ENCODE data around the gene PCSK5. TPM values are rescaled to one million over a fixed set of nuclear protein-coding genes. Genes with fewer than 3 reads are reported as not detected.
"Not testable (repeated sequence)": the region's sequence is repeated elsewhere in the genome, so short reads cannot be mapped to it uniquely, and the experiment has no call there.

PCSK5 gene
- total RNA-seq, 1 experiment from 2014 or later: 13.3 TPM

- no peak for DNase-seq (ENCODE audit: extremely low read depth, low read depth)
These were observed 71.7 kb downstream of the PCSK5 start for GRCh38 chr9:75962013-75962661.

GRCh38 chr9:75962662-75963036, 72.2 kb downstream of the PCSK5 start:
- no peak for DNase-seq (ENCODE audit: extremely low read depth, low read depth)

DNA sequence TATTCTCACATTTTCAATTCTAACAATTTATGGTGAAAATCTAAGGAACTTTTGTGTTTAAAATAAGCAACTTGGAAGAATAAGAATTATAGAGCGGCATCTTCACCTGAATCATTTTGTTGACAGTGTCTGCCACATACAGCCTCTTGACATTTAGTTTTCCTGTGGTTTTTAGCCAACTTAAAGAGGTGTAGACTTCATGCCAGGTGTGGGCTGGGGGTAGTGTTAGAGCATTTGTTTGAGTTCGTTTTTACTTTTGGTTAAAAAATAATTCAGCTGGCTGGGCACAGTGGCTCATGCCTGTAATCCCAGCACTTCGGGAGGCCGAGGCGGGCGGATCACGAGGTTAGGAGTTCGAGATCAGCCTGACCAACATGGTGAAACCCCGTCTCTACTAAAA, 72.8 kb downstream of the PCSK5 start:
- DNase-seq (ENCODE audit: extremely low read depth, low read depth): not testable (repeated sequence)

DNA sequence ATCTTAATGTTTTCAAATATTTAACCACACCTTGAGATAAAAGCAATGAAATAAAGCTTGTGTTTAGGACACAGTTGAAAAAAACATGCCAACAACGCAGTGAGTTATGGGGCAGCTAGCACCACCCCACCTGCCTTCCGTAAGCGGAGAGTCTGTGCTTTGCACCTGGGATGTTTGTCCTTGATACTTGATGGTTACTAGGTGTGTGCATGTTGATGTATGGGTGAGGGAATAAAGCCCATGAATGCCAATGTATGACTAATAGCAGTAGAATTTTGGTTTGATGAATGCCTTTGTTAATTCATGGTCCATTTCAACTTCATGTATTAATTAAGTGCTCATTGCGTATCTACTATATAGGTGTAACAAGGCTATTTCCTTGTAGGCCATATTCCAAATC, 74.0 kb downstream of the PCSK5 start:
- DNase-seq (ENCODE audit: extremely low read depth, low read depth): no peak

GRCh38 chr9:75965231-75965630, 74.8 kb downstream of the PCSK5 start:
- DNase-seq (ENCODE audit: extremely low read depth, low read depth): no peak

DNA sequence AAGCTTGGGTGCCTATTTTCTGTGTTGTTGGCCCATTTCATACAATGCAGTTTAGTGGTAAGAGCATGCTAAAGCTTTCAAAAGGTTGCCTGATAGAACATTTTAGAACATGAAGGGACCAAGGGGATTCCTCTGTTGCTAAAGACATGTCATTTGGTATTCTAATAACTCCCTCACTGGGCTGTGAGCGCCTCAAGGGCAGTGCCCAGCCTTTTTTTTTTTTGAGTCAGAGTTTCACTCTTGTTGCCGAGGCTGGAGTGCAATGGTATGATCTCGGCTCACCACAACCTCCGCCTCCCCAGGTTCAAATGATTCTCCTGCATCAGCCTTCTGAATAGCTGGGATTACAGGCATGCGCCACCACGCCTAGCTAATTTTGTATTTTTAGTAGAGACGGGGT, 77.1 kb downstream of the PCSK5 start:
- no peak for DNase-seq (ENCODE audit: extremely low read depth, low read depth)

DNA sequence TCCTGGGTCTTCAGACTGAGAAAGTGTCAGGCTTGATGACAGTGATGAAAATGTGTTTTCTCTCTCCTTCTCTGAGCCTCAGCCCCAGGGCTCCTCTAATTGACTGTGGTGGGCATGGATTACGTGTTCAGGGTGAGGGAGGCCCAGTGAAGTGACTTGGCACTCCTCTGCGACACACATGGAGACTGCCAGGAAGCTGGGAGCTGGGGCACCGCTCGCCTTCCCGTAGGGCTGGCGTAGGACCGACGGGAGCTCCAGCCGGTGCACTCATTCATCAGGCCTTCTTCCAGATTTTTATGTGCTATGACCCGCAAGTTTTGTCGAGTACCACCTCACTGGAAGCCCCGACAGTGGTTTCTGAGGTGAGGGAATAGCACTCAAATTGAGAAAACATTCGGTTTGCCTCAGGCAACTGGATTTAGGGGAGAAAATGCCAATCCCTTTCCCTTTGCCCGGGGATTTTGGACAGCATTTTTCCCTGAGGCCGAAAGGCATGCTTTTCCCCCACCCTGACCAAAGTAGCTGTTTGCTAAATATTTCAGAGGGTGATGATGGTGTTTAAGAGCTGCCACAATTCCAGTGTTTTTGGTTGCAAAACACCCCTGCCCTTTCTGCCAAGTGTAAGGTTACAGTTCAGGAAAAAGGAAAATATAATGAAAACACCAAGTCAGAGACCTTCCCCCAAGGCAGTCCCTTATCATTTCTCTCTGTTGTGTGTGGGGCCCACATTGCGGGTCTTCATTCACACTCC, 83.7 kb downstream of the PCSK5 start:
- no peak for DNase-seq (ENCODE audit: extremely low read depth, low read depth)

GRCh38 chr9:75975071-75975470, 84.6 kb downstream of the PCSK5 start:
- no peak for DNase-seq (ENCODE audit: extremely low read depth, low read depth)

DNA sequence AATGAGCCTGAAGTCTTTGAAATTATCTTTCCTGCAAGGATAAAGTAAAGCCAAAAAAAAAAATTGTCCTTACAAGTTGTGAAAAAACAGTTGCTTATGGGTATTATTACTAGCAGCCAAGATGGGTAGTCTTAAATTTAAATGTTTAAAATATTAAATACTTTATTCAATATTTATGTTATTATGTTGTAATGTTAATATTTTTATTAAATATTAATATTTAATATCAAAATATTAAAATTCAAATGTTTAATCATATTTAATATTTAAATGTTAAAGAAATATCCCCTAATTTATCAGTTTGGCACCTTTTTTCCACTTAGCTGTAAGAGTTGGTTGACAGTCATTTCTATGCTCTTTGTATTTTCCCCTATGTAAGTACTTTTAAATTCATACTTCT, 86.1 kb downstream of the PCSK5 start:
- no peak for DNase-seq (ENCODE audit: extremely low read depth, low read depth)

GRCh38 chr9:75979362-75979761, 88.9 kb downstream of the PCSK5 start:
- peak; percentile 30 for DNase-seq (ENCODE audit: extremely low read depth, low read depth)

DNA sequence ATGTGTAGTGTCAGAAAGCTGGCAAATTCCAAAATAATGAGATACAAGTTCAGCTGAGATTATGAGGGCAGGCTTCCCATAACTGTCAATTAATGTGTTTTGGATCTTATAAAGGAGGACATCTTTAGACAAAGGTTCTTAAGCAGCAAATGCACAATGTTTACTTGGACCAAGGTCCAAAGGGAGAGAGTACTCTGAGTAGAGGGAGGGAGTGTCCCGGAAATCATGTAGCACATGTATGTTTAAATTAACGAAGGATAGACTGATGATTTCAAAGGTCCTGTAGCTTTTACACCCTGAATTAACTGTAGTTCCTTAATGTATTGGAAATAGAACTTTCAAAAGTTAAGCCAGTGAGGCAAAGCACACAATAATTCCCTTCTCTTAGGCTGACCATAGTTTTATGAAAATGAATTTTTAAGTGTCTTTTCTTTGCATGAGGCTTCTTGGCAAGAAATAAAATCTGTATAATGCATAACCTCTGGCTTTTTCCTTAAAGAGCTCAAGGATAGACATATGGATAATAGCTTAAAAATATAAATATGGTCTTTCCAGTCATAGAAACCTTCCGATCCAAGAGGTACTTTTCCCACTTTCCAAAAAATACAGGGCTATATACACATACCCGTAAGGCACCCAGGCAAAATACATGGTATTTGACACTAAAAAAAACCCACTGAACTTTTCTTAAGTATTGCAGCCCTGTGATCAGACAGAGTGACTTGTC, 93.0 kb downstream of the PCSK5 start:
- DNase-seq (ENCODE audit: extremely low read depth, low read depth): no peak

GRCh38 chr9:75985515-75985914, 95.0 kb downstream of the PCSK5 start:
- no peak for DNase-seq (ENCODE audit: extremely low read depth, low read depth)

DNA sequence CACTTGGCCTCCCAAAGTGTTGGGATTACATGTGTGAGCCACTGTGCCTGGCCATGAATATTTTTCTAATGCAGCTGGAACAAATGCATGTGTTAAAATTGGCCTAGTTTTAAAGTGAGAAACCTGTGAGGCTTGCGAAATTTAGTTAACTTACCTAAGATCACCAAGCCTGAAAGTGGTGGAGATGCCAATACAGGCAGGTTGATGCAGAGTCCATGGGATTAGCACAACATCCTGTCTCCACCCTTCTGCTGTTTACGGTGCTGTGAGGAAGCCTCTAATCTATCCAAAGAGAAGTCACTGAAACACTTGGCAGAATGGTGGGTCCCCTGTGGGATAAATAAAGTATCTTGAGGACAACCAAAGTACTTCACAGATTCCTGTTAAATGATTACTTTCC, 98.2 kb downstream of the PCSK5 start:
- DNase-seq (ENCODE audit: extremely low read depth, low read depth): no peak

GRCh38 chr9:75990156-75990555, 99.7 kb downstream of the PCSK5 start:
- no peak for DNase-seq (ENCODE audit: extremely low read depth, low read depth)

GRCh38 chr9:75990576-75991304, 100.3 kb downstream of the PCSK5 start:
- DNase-seq (ENCODE audit: extremely low read depth, low read depth): no peak

- DNase-seq (ENCODE audit: extremely low read depth, low read depth): no peak
These were observed 102.2 kb downstream of the PCSK5 start for GRCh38 chr9:75992482-75993206.

GRCh38 chr9:75993434-75993833, 103.0 kb downstream of the PCSK5 start:
- no peak for DNase-seq (ENCODE audit: extremely low read depth, low read depth)

- no peak for DNase-seq (ENCODE audit: extremely low read depth, low read depth)
These were observed 104.6 kb downstream of the PCSK5 start for GRCh38 chr9:75995066-75995465.

GRCh38 chr9:75996726-75997125, 106.3 kb downstream of the PCSK5 start:
- DNase-seq (ENCODE audit: extremely low read depth, low read depth): no peak

GRCh38 chr9:75997206-75997605, 106.7 kb downstream of the PCSK5 start:
- DNase-seq (ENCODE audit: extremely low read depth, low read depth): no peak
